GM12878 (cell line): ENCODE data around the gene TROAP. TPM values are rescaled to one million over a fixed set of nuclear protein-coding genes. Genes with fewer than 3 reads are reported as not detected.
"Not testable (repeated sequence)": the region's sequence is repeated elsewhere in the genome, so short reads cannot be mapped to it uniquely, and the experiment has no call there.

Experiments
- ATAC-seq: fragments of 200-7000 bp; cut with Tn5 transposase; 3 replicates; pipeline ENCODE4 v1.9.1; 2020; ENCODE audit warnings: mild to moderate bottlenecking, moderate library complexity
- BruUV-seq: library from RNA; stranded (reverse); fragments of 400-500 nt; replicated peaks from 2 replicates; lab custom pipeline; 2021; lab: Mats Ljungman, UMichigan
- CTCF ChIA-PET: fragments of 300-600 bp; sonication (Branson Sonifier 250); formaldehyde crosslinking; extraction: SDS; loops from one replicate; lab custom pipeline; 2021; ENCODE audit warnings: inconsistent platforms; lab: Yijun Ruan, JAX
- POLR2A ChIA-PET: fragments of 350-600 bp; formaldehyde crosslinking; extraction: SDS; loops from one replicate; lab custom pipeline; 2021; ENCODE audit warnings: inconsistent platforms; lab: Charles Lee
- RAD21 ChIA-PET: fragments of 300-600 bp; sonication (Branson Sonifier 250); formaldehyde crosslinking; loops from one replicate; lab custom pipeline; 2023; ENCODE audit warnings: antibody characterized with exemption; ENCODE audit not compliant: unreplicated experiment; lab: Charles Lee
- SMC1A ChIA-PET: fragments of 300-600 bp; sonication (Branson Sonifier 250); formaldehyde crosslinking; loops from one replicate; lab custom pipeline; 2023; ENCODE audit not compliant: unreplicated experiment, uncharacterized antibody; lab: Charles Lee
- DNase-seq: peaks from one replicate; pipeline ENCODE4 v3.0.0-alpha.2; 2011; ENCODE audit warnings: low read depth, low spot score
- FAIRE-seq: peaks from 3 replicates; lab custom pipeline; 2011; peaks lifted over from hg19 to GRCh38; lab: Jason Lieb, UNC
- H2AFZ ChIP-seq: 2 replicates; pipeline ENCODE4 v1.6.0; 2011; ENCODE audit warnings: low read depth, low read length, control low read depth; ENCODE audit not compliant: control insufficient read depth
- H3K27ac ChIP-seq: 2 replicates; pipeline ENCODE4 v1.5.1; 2011; ENCODE audit warnings: control low read depth; ENCODE audit not compliant: control insufficient read depth, insufficient read depth
- H3K27me3 ChIP-seq, 2 experiments: replicated peaks in 1 of 2; 2 replicates each; pipeline versions ENCODE4 v1.6.0 to v1.6.1; 2011; ENCODE audit warnings: low read length in 1 of 2; ENCODE audit not compliant: control insufficient read depth in 2 of 2, insufficient read depth in 2 of 2
- H3K36me3 ChIP-seq, 2 experiments: 2 replicates each; pipeline ENCODE4 v1.5.1; 2011; ENCODE audit warnings: low read length in 1 of 2; ENCODE audit not compliant: control insufficient read depth in 2 of 2, insufficient read depth in 2 of 2
- H3K4me1 ChIP-seq: 2 replicates; pipeline ENCODE4 v1.6.1; 2011; ENCODE audit warnings: mild to moderate bottlenecking, low read length, moderate library complexity, mixed read lengths; ENCODE audit not compliant: control insufficient read depth, insufficient read depth
- H3K4me2 ChIP-seq: 2 replicates; pipeline ENCODE4 v1.6.0; 2011; ENCODE audit warnings: control low read depth; ENCODE audit not compliant: control insufficient read depth, insufficient read depth
- H3K4me3 ChIP-seq: fragments of 200-600 bp; sonication (generic); 2 replicates; pipeline ENCODE4 v1.5.1; 2016
- H3K79me2 ChIP-seq: 2 replicates; pipeline ENCODE4 v1.6.0; 2011; ENCODE audit warnings: low read length; ENCODE audit not compliant: control insufficient read depth, insufficient read depth
- H3K9ac ChIP-seq: 2 replicates; pipeline ENCODE4 v1.8.0; 2011; ENCODE audit warnings: low read length, control low read depth, mixed read lengths; ENCODE audit not compliant: control insufficient read depth, insufficient read depth
- H3K9me3 ChIP-seq: replicated peaks from 3 replicates; pipeline ENCODE4 v1.5.1; 2011; ENCODE audit warnings: mild to moderate bottlenecking, low read length; ENCODE audit not compliant: control insufficient read depth, insufficient read depth
- H4K20me1 ChIP-seq: 2 replicates; pipeline ENCODE4 v1.6.0; 2011; ENCODE audit not compliant: control insufficient read depth, insufficient read depth
- CBX3 ChIP-seq: fragments of 200-600 bp; sonication (generic); IDR thresholded peaks from 2 replicates; pipeline ENCODE4 v1.6.1; 2016; ENCODE audit warnings: low read depth, borderline replicate concordance
- EED ChIP-seq: sonication (generic); IDR thresholded peaks from 2 replicates; pipeline ENCODE4 v1.6.1; 2016; ENCODE audit warnings: antibody characterized with exemption, low read depth
- FOXK2 ChIP-seq: fragments of 450-650 bp; IDR thresholded peaks from 2 replicates; pipeline ENCODE4 v1.6.1; 2017; ENCODE audit warnings: mild to moderate bottlenecking, moderate library complexity
- NFIC ChIP-seq: IDR thresholded peaks from 2 replicates; pipeline ENCODE4 v1.6.1; 2012; ENCODE audit warnings: low read depth, mild to moderate bottlenecking, inconsistent platforms, low read length, moderate library complexity
- PAX8 ChIP-seq: fragments of 450-650 bp; IDR thresholded peaks from 2 replicates; pipeline ENCODE4 v1.6.1; 2017; ENCODE audit warnings: mild to moderate bottlenecking, moderate library complexity
- SMARCA5 ChIP-seq: fragments of 450-650 bp; IDR thresholded peaks from 2 replicates; pipeline ENCODE4 v1.6.1; 2017; ENCODE audit warnings: mild to moderate bottlenecking
- TBL1XR1 ChIP-seq: IDR thresholded peaks from 2 replicates; pipeline ENCODE4 v1.6.1; 2012; ENCODE audit warnings: low read depth, low read length, improper control_type of control experiment
- TCF12 ChIP-seq: IDR thresholded peaks from 2 replicates; pipeline ENCODE4 v1.6.1; 2011; ENCODE audit warnings: low read depth, mild to moderate bottlenecking, low read length
- WGBS: methylation state at CpG from one replicate; pipeline ENCODE4 v1.1.6; 2016; ENCODE audit warnings: low lambda C conversion rate; ENCODE audit not compliant: insufficient replicate concordance, insufficient coverage; ENCODE audit errors: missing lambda C conversion rate; 5-methylcytosine and 5-hydroxymethylcytosine counted together
- in situ Hi-C: fragments of 300-500 bp; cut with MboI; formaldehyde crosslinking; loops from 9 replicates; pipeline ENCODE4 v1.14.3; 2018; ENCODE audit warnings: mixed read lengths
- intact Hi-C: fragments of 100-400 bp; cut with micrococcal nuclease; formaldehyde crosslinking; loops from one replicate; pipeline ENCODE4 v1.14.2; 2022; ENCODE audit not compliant: unreplicated experiment
- polyA plus RNA-seq, 11 experiments: library from polyadenylated mRNA; depleted of rRNA in 4 of 11; unstranded in 6 of 11; stranded (reverse) in 5 of 11; fragments of >200 nt; fragmentation: Nextera tagmentation in 4 of 11; fragmentation: Illumina TruSeq in 1 of 11; extraction: Ambion mirVana in 4 of 11; extraction: Trizol in 1 of 11; gene quantifications; 1 replicate in 1 of 11; 2 replicates in 10 of 11; pipeline versions ENCODE4 v1.2.1 to v1.2.3, GENCODE V29; 2011 to 2016; ENCODE audit warnings: inconsistent platforms in 2 of 11, missing spikeins in 2 of 11, low read depth in 1 of 11
- total RNA-seq, 4 experiments: library from RNA; depleted of rRNA in 3 of 4; stranded (reverse); fragments of >200 nt in 3 of 4; fragmentation: Illumina TruSeq in 1 of 4; extraction: Trizol in 1 of 4; gene quantifications; 2 replicates each; pipeline versions ENCODE4 v1.2.1 to v1.2.3, GENCODE V29; 2013 to 2021
- TF ChIP-seq, protein P1 (sequence below): fragments of 450-650 bp; IDR thresholded peaks from 2 replicates; pipeline ENCODE4 v1.6.1; 2017; ENCODE audit warnings: mild to moderate bottlenecking
- TF ChIP-seq, protein P2 (sequence below): fragments of 450-650 bp; formaldehyde crosslinking; IDR thresholded peaks from 2 replicates; pipeline ENCODE4 v1.4.0; 2022; ENCODE audit warnings: mild to moderate bottlenecking, moderate library complexity

TROAP gene
- total and polyA plus RNA-seq, 10 of the 15 experiments (the other 5 are each of a cell fraction or from before 2014, with no cell fraction given): 26.8 to 93.7 (median 52.6) TPM

DNA sequence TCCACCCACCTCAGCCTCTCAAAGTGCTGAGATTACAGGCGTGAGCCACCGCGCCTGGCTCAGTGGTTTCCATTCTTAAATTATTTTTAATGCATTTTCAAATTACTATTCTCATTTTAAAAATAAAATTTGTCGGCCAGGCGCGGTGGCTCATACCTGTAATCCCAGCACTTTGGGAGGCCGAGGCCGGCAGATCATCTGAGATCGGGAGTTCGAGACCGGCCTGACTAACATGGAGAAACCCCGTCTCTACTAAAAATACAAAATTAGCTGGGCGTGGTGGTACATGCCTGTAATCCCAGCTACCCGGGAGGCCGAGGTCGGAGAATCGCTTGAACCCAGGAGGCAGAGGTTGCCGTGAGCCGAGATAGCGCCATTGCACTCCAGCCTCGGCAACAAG is 10.7 kb downstream of the TROAP start:
- ChIA-PET CTCF (interaction anchor here (3.1 to 4.7 kb wide), 4 partner anchors 9 to 45 kb away, joined by 25 to 72 read pairs (median 65); partner anchors contain the start of gene DNAJC22), SMC1A (interaction anchor here (1.2 to 2.8 kb wide), 2 partner anchors 8 to 10 kb away, joined by 3 to 22 read pairs; no protein-coding TSS in a partner anchor), POLR2A (interaction anchor here (0.7 kb wide), 1 partner anchor 56 kb away, joined by 6 read pairs; no protein-coding TSS in a partner anchor)
- H3K27ac ChIP-seq, ATAC-seq, H2AFZ ChIP-seq, intact Hi-C loops, H3K79me2 ChIP-seq, DNase-seq, RAD21 ChIA-PET, FAIRE-seq, H3K4me2 ChIP-seq, H3K4me3 ChIP-seq, H3K4me1 ChIP-seq, BruUV-seq, H3K9ac ChIP-seq, H3K9me3 ChIP-seq, in situ Hi-C loops, H4K20me1 ChIP-seq: not testable (repeated sequence)
- Histone ChIP-seq H3K36me3 (peaks cover 5 to 12% of the 10 kb centered on the region in 2 experiments; a peak in 3 of 4 replicates), H3K27me3 (peaks cover 8 to 12% of the 10 kb centered on the region in 2 experiments)
- 61% methylated on average over 21 of the region's 21 CpGs for WGBS

DNA sequence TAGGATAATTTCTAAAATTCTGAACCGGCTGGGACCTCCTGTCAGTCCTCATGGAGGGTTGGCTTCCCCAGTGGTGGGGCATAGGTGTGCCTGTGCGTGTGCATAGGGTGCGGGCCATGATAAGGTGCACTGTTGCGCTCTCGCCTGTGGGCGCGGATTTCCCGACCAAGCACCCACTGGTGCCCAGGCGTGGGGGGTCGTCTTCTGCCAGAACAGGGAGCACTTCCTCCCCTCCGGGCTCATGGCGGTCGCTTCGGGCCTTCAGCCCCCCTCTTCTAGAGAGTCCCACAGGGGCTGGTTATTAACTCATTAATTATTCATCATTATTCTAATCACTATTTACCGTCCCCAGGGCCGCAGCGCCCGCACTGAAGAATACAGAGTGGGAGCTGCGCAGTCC is 11.2 kb downstream of the TROAP start:
- Histone ChIP-seq H3K27ac (no peak overlapping the region), H3K36me3 (peaks cover 4 to 8% of the 10 kb centered on the region in 2 experiments; a peak in 3 of 4 replicates), H4K20me1 (no peaks in the 10 kb centered on the region), H3K4me2 (no peak overlapping the region), H3K4me3 (no peak overlapping the region), H3K9me3 (no peaks in the 10 kb centered on the region; the same call in 2 of the 3 replicates), H2AFZ (no peak overlapping the region), H3K4me1 (no peaks in the 10 kb centered on the region), H3K9ac (no peak overlapping the region), H3K79me2 (no peaks in the 10 kb centered on the region), H3K27me3 (peaks cover 10 to 12% of the 10 kb centered on the region in 2 experiments)
- FAIRE-seq (no peak), DNase-seq (no peak), ATAC-seq (no peak)
- intact Hi-C loops: no loop called here
- 76% methylated on average over 19 of the region's 19 CpGs for WGBS
- TF ChIP-seq EED (no peak), TBL1XR1 (no peak), FOXK2 (no peak), CBX3 (no peak), PAX8 (no peak), TCF12 (no peak), NFIC (no peak), SMARCA5 (no peak)
- TF ChIP-seq, protein P1, sequence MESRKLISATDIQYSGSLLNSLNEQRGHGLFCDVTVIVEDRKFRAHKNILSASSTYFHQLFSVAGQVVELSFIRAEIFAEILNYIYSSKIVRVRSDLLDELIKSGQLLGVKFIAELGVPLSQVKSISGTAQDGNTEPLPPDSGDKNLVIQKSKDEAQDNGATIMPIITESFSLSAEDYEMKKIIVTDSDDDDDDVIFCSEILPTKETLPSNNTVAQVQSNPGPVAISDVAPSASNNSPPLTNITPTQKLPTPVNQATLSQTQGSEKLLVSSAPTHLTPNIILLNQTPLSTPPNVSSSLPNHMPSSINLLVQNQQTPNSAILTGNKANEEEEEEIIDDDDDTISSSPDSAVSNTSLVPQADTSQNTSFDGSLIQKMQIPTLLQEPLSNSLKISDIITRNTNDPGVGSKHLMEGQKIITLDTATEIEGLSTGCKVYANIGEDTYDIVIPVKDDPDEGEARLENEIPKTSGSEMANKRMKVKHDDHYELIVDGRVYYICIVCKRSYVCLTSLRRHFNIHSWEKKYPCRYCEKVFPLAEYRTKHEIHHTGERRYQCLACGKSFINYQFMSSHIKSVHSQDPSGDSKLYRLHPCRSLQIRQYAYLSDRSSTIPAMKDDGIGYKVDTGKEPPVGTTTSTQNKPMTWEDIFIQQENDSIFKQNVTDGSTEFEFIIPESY: no peak
- TF ChIP-seq, protein P2, sequence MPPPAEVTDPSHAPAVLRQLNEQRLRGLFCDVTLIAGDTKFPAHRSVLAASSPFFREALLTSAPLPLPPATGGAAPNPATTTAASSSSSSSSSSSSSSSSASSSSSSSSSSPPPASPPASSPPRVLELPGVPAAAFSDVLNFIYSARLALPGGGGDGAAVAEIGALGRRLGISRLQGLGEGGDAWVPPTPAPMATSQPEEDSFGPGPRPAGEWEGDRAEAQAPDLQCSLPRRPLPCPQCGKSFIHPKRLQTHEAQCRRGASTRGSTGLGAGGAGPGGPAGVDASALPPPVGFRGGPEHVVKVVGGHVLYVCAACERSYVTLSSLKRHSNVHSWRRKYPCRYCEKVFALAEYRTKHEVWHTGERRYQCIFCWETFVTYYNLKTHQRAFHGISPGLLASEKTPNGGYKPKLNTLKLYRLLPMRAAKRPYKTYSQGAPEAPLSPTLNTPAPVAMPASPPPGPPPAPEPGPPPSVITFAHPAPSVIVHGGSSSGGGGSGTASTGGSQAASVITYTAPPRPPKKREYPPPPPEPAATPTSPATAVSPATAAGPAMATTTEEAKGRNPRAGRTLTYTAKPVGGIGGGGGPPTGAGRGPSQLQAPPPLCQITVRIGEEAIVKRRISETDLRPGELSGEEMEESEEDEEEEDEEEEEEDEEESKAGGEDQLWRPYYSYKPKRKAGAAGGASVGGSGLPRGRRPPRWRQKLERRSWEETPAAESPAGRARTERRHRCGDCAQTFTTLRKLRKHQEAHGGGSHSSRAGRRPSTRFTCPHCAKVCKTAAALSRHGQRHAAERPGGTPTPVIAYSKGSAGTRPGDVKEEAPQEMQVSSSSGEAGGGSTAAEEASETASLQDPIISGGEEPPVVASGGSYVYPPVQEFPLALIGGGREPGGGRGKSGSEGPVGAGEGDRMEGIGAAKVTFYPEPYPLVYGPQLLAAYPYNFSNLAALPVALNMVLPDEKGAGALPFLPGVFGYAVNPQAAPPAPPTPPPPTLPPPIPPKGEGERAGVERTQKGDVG (CRISPR knock-in tag): no peak
- ChIA-PET CTCF (interaction anchor here (0.8 to 4.7 kb wide), 4 partner anchors 11 to 246 kb away, joined by 3 to 25 read pairs (median 4); partner anchors contain the start of gene TROAP), RAD21 (no interaction called here), SMC1A (interaction anchor here (1.2 to 1.3 kb wide), 2 partner anchors 10 to 45 kb away, joined by 3 to 5 read pairs; no protein-coding TSS in a partner anchor), POLR2A (no interaction called here)
- in situ Hi-C loops: no loop called here
- BruUV-seq: no TSS peak
